NT2/D1 (cell line): Measurements from ENCODE around the gene APOL1.

Experiments used
- YY1 ChIP-seq: IDR thresholded peaks from 2 replicates; pipeline ENCODE4 v1.6.1; 2011; ENCODE audit not compliant: insufficient read length, insufficient read depth
- ZNF274 ChIP-seq: IDR thresholded peaks from 2 replicates; pipeline ENCODE4 v1.6.1; 2011; ENCODE audit warnings: mild to moderate bottlenecking, low read depth, low read length

DNA sequence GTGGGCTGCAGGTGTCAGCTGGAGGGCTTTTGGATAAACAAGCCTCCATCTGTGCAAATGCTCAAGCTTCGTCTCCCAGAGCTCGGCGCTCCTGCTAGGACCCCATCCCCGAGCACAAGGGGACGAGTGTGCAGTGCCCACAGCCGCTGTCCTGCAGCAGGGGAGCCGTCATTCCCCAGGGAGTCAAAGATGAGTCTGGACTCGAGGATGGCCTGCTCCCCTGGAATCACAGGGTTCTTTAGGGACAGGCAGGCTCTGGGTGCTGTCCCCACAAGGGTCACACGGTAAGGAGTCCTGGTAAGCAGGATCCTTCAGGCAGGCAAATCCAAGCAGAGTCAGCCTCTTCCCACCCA lies 50.2 kb downstream of the APOL1 start:
- no peak for TF ChIP-seq YY1
- TF ChIP-seq ZNF274 = no peak
